H1 (cell line): ENCODE results near the gene ACACB. TPM values are rescaled to one million over a fixed set of nuclear protein-coding genes. Genes with fewer than 3 reads are reported as not detected.

Experiments
- CTCF ChIA-PET: fragments of 300-600 bp; sonication (Branson Sonifier 250); formaldehyde crosslinking; loops from one replicate; lab custom pipeline; 2021; ENCODE audit not compliant: partially characterized antibody; lab: Charles Lee
- POLR2A ChIA-PET: fragments of 300-600 bp; sonication (Branson Sonifier 250); formaldehyde crosslinking; loops from one replicate; lab custom pipeline; 2021; ENCODE audit warnings: inconsistent platforms; ENCODE audit not compliant: partially characterized antibody; lab: Charles Lee
- DNase-seq, 2 experiments: peaks; one replicate each; pipeline versions ENCODE4 v3.0.0 to v3.0.0-alpha.2; 2010 to 2022; ENCODE audit warnings: low spot score in 2 of 2, low read depth in 1 of 2, mixed read lengths in 1 of 2
- FAIRE-seq: peaks from 2 replicates; lab custom pipeline; 2011; peaks lifted over from hg19 to GRCh38; lab: Jason Lieb, UNC
- H2AFZ ChIP-seq: 2 replicates; pipeline ENCODE4 v1.8.1; 2012; ENCODE audit warnings: low read length, inconsistent platforms
- H2AK5ac ChIP-seq: 2 replicates; pipeline ENCODE4 v1.6.1; 2013; ENCODE audit warnings: low read depth, low read length
- H2BK120ac ChIP-seq: replicated peaks from 2 replicates; pipeline ENCODE3; 2013; ENCODE audit warnings: low read depth, low read length, inconsistent platforms
- H2BK12ac ChIP-seq: 2 replicates; pipeline ENCODE4 v1.6.1; 2013; ENCODE audit warnings: low read depth, low read length
- H2BK15ac ChIP-seq: 2 replicates; pipeline ENCODE4 v1.6.1; 2013; ENCODE audit warnings: low read length
- H2BK20ac ChIP-seq: 2 replicates; pipeline ENCODE4 v1.6.1; 2013; ENCODE audit warnings: low read length
- H2BK5ac ChIP-seq: 2 replicates; pipeline ENCODE4 v1.6.1; 2013; ENCODE audit warnings: low read depth, low read length
- H3K14ac ChIP-seq: 2 replicates; pipeline ENCODE4 v1.6.1; 2013; ENCODE audit warnings: inconsistent platforms; ENCODE audit not compliant: insufficient read length
- H3K18ac ChIP-seq: 2 replicates; pipeline ENCODE4 v1.6.1; 2013; ENCODE audit warnings: low read length; ENCODE audit errors: extremely low read depth
- H3K23ac ChIP-seq: 2 replicates; pipeline ENCODE4 v1.6.1; 2013; ENCODE audit warnings: inconsistent platforms; ENCODE audit not compliant: insufficient read length
- H3K23me2 ChIP-seq: 2 replicates; pipeline ENCODE4 v1.6.1; 2013; ENCODE audit warnings: low read depth, low read length
- H3K27ac ChIP-seq: 2 replicates; pipeline ENCODE4 v1.6.1; 2011; ENCODE audit warnings: low read depth, low read length, inconsistent platforms
- H3K27me3 ChIP-seq, 4 experiments: replicated peaks in 1 of 4; 1 replicate in 1 of 4; 2 replicates in 3 of 4; pipeline versions ENCODE4 v1.6.1 to v1.8.1; 2011 to 2013; ENCODE audit warnings: low read length in 3 of 4, mild to moderate bottlenecking in 3 of 4, inconsistent platforms in 2 of 4, mixed read lengths in 2 of 4, moderate library complexity in 1 of 4; ENCODE audit not compliant: control insufficient read depth in 3 of 4, insufficient read depth in 3 of 4; ENCODE audit errors: extremely low read depth in 1 of 4
- H3K36me3 ChIP-seq, 4 experiments: 2 replicates each; pipeline versions ENCODE4 v1.6.1 to v1.8.1; 2011 to 2013; ENCODE audit warnings: mild to moderate bottlenecking in 4 of 4, low read length in 3 of 4, moderate library complexity in 2 of 4, control low read depth in 1 of 4, inconsistent platforms in 1 of 4; ENCODE audit not compliant: insufficient read depth in 4 of 4, control insufficient read depth in 2 of 4
- H3K4ac ChIP-seq: replicated peaks from 2 replicates; pipeline ENCODE3; 2013; ENCODE audit warnings: low read length, low read depth, mixed read lengths, inconsistent platforms; ENCODE audit not compliant: insufficient read length
- H3K4me1 ChIP-seq, 4 experiments: replicated peaks in 1 of 4; 1 replicate in 1 of 4; 2 replicates in 3 of 4; pipeline versions ENCODE4 v1.6.1 to v1.8.1; 2011 to 2013; ENCODE audit warnings: low read length in 3 of 4, inconsistent platforms in 2 of 4, mixed read lengths in 1 of 4; ENCODE audit not compliant: insufficient read depth in 4 of 4, control insufficient read depth in 3 of 4
- H3K4me2 ChIP-seq, 2 experiments: 2 replicates each; pipeline versions ENCODE4 v1.6.1 to v1.8.1; 2011 to 2013; ENCODE audit warnings: low read depth in 2 of 2, low read length in 2 of 2, control low read depth in 1 of 2, inconsistent platforms in 1 of 2, mild to moderate bottlenecking in 1 of 2; ENCODE audit not compliant: insufficient read depth in 1 of 2
- H3K4me3 ChIP-seq, 4 experiments: fragments of 200-600, 300-600 bp in 1 of 4; sonication (generic), shearing (Covaris generic), sonication (Bioruptor Twin) in 1 of 4; 2 replicates each; pipeline versions ENCODE4 v1.5.1 to v1.8.1; 2011 to 2016; ENCODE audit warnings: low read length in 4 of 4, low read depth in 3 of 4, control low read depth in 2 of 4, inconsistent platforms in 2 of 4, mild to moderate bottlenecking in 2 of 4, mixed read lengths in 1 of 4, moderate library complexity in 1 of 4; ENCODE audit not compliant: insufficient read depth in 2 of 4; ENCODE audit errors: extremely low read depth in 1 of 4
- H3K56ac ChIP-seq: replicated peaks from 2 replicates; pipeline ENCODE3; 2013; ENCODE audit warnings: low read depth, mild to moderate bottlenecking, mixed read lengths, low read length, inconsistent platforms; ENCODE audit not compliant: insufficient read length
- H3K79me1 ChIP-seq: 2 replicates; pipeline ENCODE4 v1.6.1; 2013; ENCODE audit warnings: low read depth, low read length, control low read depth
- H3K79me2 ChIP-seq, 2 experiments: 2 replicates each; pipeline versions ENCODE4 v1.6.1 to v1.8.1; 2012 to 2013; ENCODE audit warnings: low read length in 2 of 2, mild to moderate bottlenecking in 2 of 2, inconsistent platforms in 1 of 2; ENCODE audit not compliant: insufficient read depth in 2 of 2, control insufficient read depth in 1 of 2
- H3K9ac ChIP-seq, 4 experiments: replicated peaks in 1 of 4; 1 replicate in 1 of 4; 2 replicates in 3 of 4; pipeline versions ENCODE4 v1.6.1 to v1.8.1; 2011 to 2013; ENCODE audit warnings: low read depth in 3 of 4, low read length in 3 of 4, control low read depth in 2 of 4, mild to moderate bottlenecking in 2 of 4, moderate library complexity in 2 of 4, inconsistent platforms in 1 of 4; ENCODE audit errors: extremely low read depth in 1 of 4
- H3K9me3 ChIP-seq, 2 experiments: 2 replicates each; pipeline versions ENCODE4 v1.6.1 to v1.8.1; 2012 to 2013; ENCODE audit warnings: mild to moderate bottlenecking in 2 of 2, moderate library complexity in 2 of 2, control low read depth in 1 of 2, inconsistent platforms in 1 of 2, low read depth in 1 of 2, low read length in 1 of 2, mixed read lengths in 1 of 2; ENCODE audit not compliant: insufficient read depth in 2 of 2
- H4K20me1 ChIP-seq, 2 experiments: replicated peaks in 1 of 2; 2 replicates each; pipeline versions ENCODE3 to v1.8.1; 2011 to 2013; ENCODE audit warnings: inconsistent platforms in 2 of 2, low read length in 2 of 2, mild to moderate bottlenecking in 1 of 2; ENCODE audit not compliant: insufficient read depth in 2 of 2, control insufficient read depth in 1 of 2
- H4K5ac ChIP-seq: 2 replicates; pipeline ENCODE4 v1.6.1; 2013; ENCODE audit warnings: low read length, low read depth, mixed read lengths, inconsistent platforms; ENCODE audit not compliant: insufficient read length
- H4K8ac ChIP-seq: 2 replicates; pipeline ENCODE4 v1.8.0; 2013; ENCODE audit warnings: mild to moderate bottlenecking, moderate library complexity, low read length, inconsistent platforms; ENCODE audit not compliant: insufficient read depth; ENCODE audit errors: extremely low read depth
- H4K91ac ChIP-seq: replicated peaks from 2 replicates; pipeline ENCODE3; 2013; ENCODE audit warnings: low read length, mixed read lengths, inconsistent platforms; ENCODE audit not compliant: insufficient read length
- CBX5 ChIP-seq: fragments of 300-800, 300-1000 bp; sonication (generic); IDR thresholded peaks from 2 replicates; pipeline ENCODE4 v1.7.1; 2016; ENCODE audit warnings: antibody characterized with exemption, low read length, low read depth
- FOSL1 ChIP-seq: IDR thresholded peaks from 2 replicates; pipeline ENCODE4 v1.6.1; 2011; ENCODE audit warnings: mild to moderate bottlenecking, low read depth, low read length, moderate library complexity; ENCODE audit not compliant: insufficient read depth
- GTF2F1 ChIP-seq: IDR thresholded peaks from 2 replicates; pipeline ENCODE4 v1.6.1; 2012; ENCODE audit warnings: low read depth, low read length, improper control_type of control experiment, borderline replicate concordance
- HDAC6 ChIP-seq: IDR thresholded peaks from one replicate; pipeline ENCODE4 v1.7.1; 2012; ENCODE audit warnings: low read depth, mild to moderate bottlenecking, inconsistent platforms, low read length, moderate library complexity
- KDM5A ChIP-seq: fragments of 200-600 bp; IDR thresholded peaks from 2 replicates; pipeline ENCODE4 v1.7.1; 2012; ENCODE audit warnings: mild to moderate bottlenecking, low read length, inconsistent platforms, mixed read lengths
- NRF1 ChIP-seq: IDR thresholded peaks from 2 replicates; pipeline ENCODE4 v1.6.1; 2011; ENCODE audit warnings: mild to moderate bottlenecking, low read depth, low read length, improper control_type of control experiment
- RFX5 ChIP-seq: IDR thresholded peaks from 2 replicates; pipeline ENCODE4 v1.6.1; 2011; ENCODE audit warnings: low read depth, low read length, improper control_type of control experiment, borderline replicate concordance
- RNF2 ChIP-seq: fragments of 200-900, 300-1000 bp; sonication (generic); IDR thresholded peaks from 2 replicates; pipeline ENCODE4 v1.7.1; 2016; ENCODE audit warnings: borderline replicate concordance, low read depth, mild to moderate bottlenecking, antibody characterized with exemption, low read length; ENCODE audit not compliant: poor library complexity, severe bottlenecking; ENCODE audit errors: missing control alignments
- SP2 ChIP-seq: IDR thresholded peaks from 2 replicates; pipeline ENCODE4 v1.6.1; 2012; ENCODE audit warnings: mild to moderate bottlenecking, low read length, inconsistent platforms
- SP4 ChIP-seq: IDR thresholded peaks from 2 replicates; pipeline ENCODE4 v1.6.1; 2012; ENCODE audit warnings: low read length, inconsistent platforms
- SUZ12 ChIP-seq: fragments of 200-600 bp; sonication (generic); IDR thresholded peaks from 2 replicates; pipeline ENCODE4 v1.6.1; 2012; ENCODE audit warnings: mild to moderate bottlenecking, inconsistent platforms, low read length, moderate library complexity, mixed read lengths
- TEAD4 ChIP-seq: IDR thresholded peaks from 2 replicates; pipeline ENCODE4 v1.6.1; 2012; ENCODE audit warnings: low read depth, low read length, inconsistent platforms, mixed read lengths
- WGBS, 2 experiments: shearing (Covaris generic) in 1 of 2; methylation state at CpG; one replicate each; pipeline versions ENCODE4 v1.1.6 to v1.1.7; 2013 to 2015; ENCODE audit warnings: low lambda C conversion rate in 2 of 2, mixed read lengths in 2 of 2, inconsistent platforms in 1 of 2, low coverage in 1 of 2, missing lambda C conversion rate in 1 of 2; ENCODE audit not compliant: insufficient replicate concordance in 2 of 2, insufficient coverage in 1 of 2, insufficient read length in 1 of 2; ENCODE audit errors: extremely low coverage in 1 of 2, missing lambda C conversion rate in 1 of 2; 5-methylcytosine and 5-hydroxymethylcytosine counted together
- polyA plus RNA-seq, 7 experiments: library from polyadenylated mRNA; depleted of rRNA in 3 of 7; stranded (reverse) in 5 of 7; unstranded in 2 of 7; fragments of >200 nt in 5 of 7; fragments of 200-250 nt in 2 of 7; gene quantifications; 1 replicate in 5 of 7; 2 replicates in 1 of 7; 4 replicates in 1 of 7; pipeline versions ENCODE4 v1.2.1 to v1.2.3, GENCODE V29; 2011 to 2013; ENCODE audit warnings: missing spikeins in 2 of 7, mixed read lengths in 2 of 7
- total RNA-seq: library from RNA; stranded (reverse); fragmentation: NEBNext Ultra II Directional; extraction: Animal tissue kit (Norgen Biotek cat#: 25700); gene quantifications from 2 replicates; pipeline ENCODE4 v1.2.1, GENCODE V29; 2021

ACACB gene
- total and polyA plus RNA-seq, 2 of the 8 experiments (the other 6 are each of a cell fraction or from before 2014, with no cell fraction given) = 5.8 to 15.3 TPM

GRCh38 chr12:109299849-109300248, 183.5 kb downstream of the ACACB start:
- no peak overlapping the region for H3K4me2 ChIP-seq
- DNase-seq (no peak), FAIRE-seq (no peak)
- H3K23me2 ChIP-seq = no peaks in the 10 kb centered on the region
- no peak overlapping the region for H3K27ac ChIP-seq
- 92% methylated on average over 7 of the region's 7 CpGs; no CpG with 5 or more reads in 1 of the 2 experiments for WGBS, 2 experiments
- H3K27me3 ChIP-seq = peaks cover 0 to 2% (median 0%) of the 10 kb centered on the region in 4 experiments; a peak in 1 of 7 replicates
- no peak overlapping the region for H2AK5ac ChIP-seq
- H4K91ac ChIP-seq = no peak overlapping the region
- no peak overlapping the region for H3K4ac ChIP-seq
- H3K14ac ChIP-seq = no peak overlapping the region
- H3K4me1 ChIP-seq = no peaks in the 10 kb centered on the region
- no peak overlapping the region for H2BK12ac ChIP-seq
- H3K79me1 ChIP-seq = no peaks in the 10 kb centered on the region
- ChIA-PET CTCF (interaction anchor here (1.4 to 2.0 kb wide), 2 partner anchors 85 to 94 kb away, joined by 3 to 9 read pairs; no protein-coding TSS in a partner anchor), POLR2A (no interaction called here)
- no peak overlapping the region for H3K18ac ChIP-seq
- no peak overlapping the region for H2AFZ ChIP-seq
- no peaks in the 10 kb centered on the region for H3K79me2 ChIP-seq
- no peaks in the 10 kb centered on the region for H3K9me3 ChIP-seq
- TF ChIP-seq NRF1 (no peak), GTF2F1 (no peak), SP4 (no peak), KDM5A (no peak), SP2 (no peak), SUZ12 (no peak), TEAD4 (no peak), CBX5 (no peak), RFX5 (no peak), FOSL1 (no peak), HDAC6 (no peak), RNF2 (no peak)
- H3K23ac ChIP-seq = no peak overlapping the region
- H4K8ac ChIP-seq = no peak overlapping the region
- no peak overlapping the region for H3K9ac ChIP-seq
- no peaks in the 10 kb centered on the region for H3K36me3 ChIP-seq
- H4K5ac ChIP-seq = no peak overlapping the region
- no peak overlapping the region for H2BK120ac ChIP-seq
- no peak overlapping the region for H3K4me3 ChIP-seq
- H4K20me1 ChIP-seq = peaks cover 0 to 2% of the 10 kb centered on the region in 2 experiments
- no peak overlapping the region for H2BK5ac ChIP-seq
- no peak overlapping the region for H2BK15ac ChIP-seq
- no peak overlapping the region for H3K56ac ChIP-seq
- no peak overlapping the region for H2BK20ac ChIP-seq
